Measurements from ENCODE around the gene TTC6.

TTC6 gene

GRCh38 chr14:37591311-37591940 is 4.0 kb upstream of the TTC6 start:
- no peak for DNase-seq (ENCODE audit: insufficient read length, low spot score)
- FAIRE-seq = no peak
- no peak for TF ChIP-seq POLR2AphosphoS5 (IDR thresholded peaks at IDR 0.05; ENCODE audit: low read depth, low read length)

GRCh38 chr14:37591941-37592481 is 3.4 kb upstream of the TTC6 start:
- FAIRE-seq = no peak
- TF ChIP-seq TAF1 (IDR thresholded peaks at IDR 0.05; ENCODE audit: low read depth, low read length) (no peak), POLR2AphosphoS5 (IDR thresholded peaks at IDR 0.05; ENCODE audit: low read depth, low read length) (no peak), POU2F2 (IDR thresholded peaks at IDR 0.05; ENCODE audit: low read depth, low read length) (no peak), POLR2A (IDR thresholded peaks at IDR 0.05; ENCODE audit: low read depth, low read length) (no peak), SPI1 (IDR thresholded peaks at IDR 0.05; ENCODE audit: low read depth, low read length) (no peak), PAX5 (IDR thresholded peaks at IDR 0.05; ENCODE audit: insufficient read depth, low read length, severe bottlenecking) (no peak)
- no peak for DNase-seq (ENCODE audit: insufficient read length, low spot score)

- FAIRE-seq = no peak
- TF ChIP-seq TAF1 (IDR thresholded peaks at IDR 0.05; ENCODE audit: low read depth, low read length) = no peak
- no peak for TF ChIP-seq POU2F2 (IDR thresholded peaks at IDR 0.05; ENCODE audit: low read depth, low read length)
- no peak for DNase-seq (ENCODE audit: insufficient read length, low spot score)
Measured at GRCh38 chr14:37592482-37593408, 2.7 kb upstream of the TTC6 start.

- FAIRE-seq = no peak
- no peak for DNase-seq (ENCODE audit: insufficient read length, low spot score)
- no peak for TF ChIP-seq POLR2A (IDR thresholded peaks at IDR 0.05; ENCODE audit: low read depth, low read length)
- no peak for TF ChIP-seq TAF1 (IDR thresholded peaks at IDR 0.05; ENCODE audit: low read depth, low read length)
- TF ChIP-seq POU2F2 (IDR thresholded peaks at IDR 0.05; ENCODE audit: low read depth, low read length) = no peak
- no peak for TF ChIP-seq POLR2AphosphoS5 (IDR thresholded peaks at IDR 0.05; ENCODE audit: low read depth, low read length)
- no peak for TF ChIP-seq PAX5 (IDR thresholded peaks at IDR 0.05; ENCODE audit: insufficient read depth, low read length, severe bottlenecking)
- TF ChIP-seq SPI1 (IDR thresholded peaks at IDR 0.05; ENCODE audit: low read depth, low read length) = no peak
Measured at GRCh38 chr14:37593511-37594237, 1.8 kb upstream of the TTC6 start.

GRCh38 chr14:37594238-37594970 is 1.0 kb upstream of the TTC6 start:
- TF ChIP-seq SPI1 (IDR thresholded peaks at IDR 0.05; ENCODE audit: low read depth, low read length) = no peak
- no peak for TF ChIP-seq POU2F2 (IDR thresholded peaks at IDR 0.05; ENCODE audit: low read depth, low read length)
- no peak for TF ChIP-seq POLR2A (IDR thresholded peaks at IDR 0.05; ENCODE audit: low read depth, low read length)
- no peak for TF ChIP-seq PAX5 (IDR thresholded peaks at IDR 0.05; ENCODE audit: insufficient read depth, low read length, severe bottlenecking)
- no peak for TF ChIP-seq POLR2AphosphoS5 (IDR thresholded peaks at IDR 0.05; ENCODE audit: low read depth, low read length)
- TF ChIP-seq TAF1 (IDR thresholded peaks at IDR 0.05; ENCODE audit: low read depth, low read length) = no peak
- no peak for FAIRE-seq
- DNase-seq (ENCODE audit: insufficient read length, low spot score) = no peak

GRCh38 chr14:37595809-37596621 is 586 bp downstream of the TTC6 start:
- DNase-seq (ENCODE audit: insufficient read length, low spot score) (no peak), FAIRE-seq (no peak)
- no peak for TF ChIP-seq PAX5 (IDR thresholded peaks at IDR 0.05; ENCODE audit: insufficient read depth, low read length, severe bottlenecking)
- TF ChIP-seq POLR2A (IDR thresholded peaks at IDR 0.05; ENCODE audit: low read depth, low read length) = no peak
- no peak for TF ChIP-seq POLR2AphosphoS5 (IDR thresholded peaks at IDR 0.05; ENCODE audit: low read depth, low read length)
- TF ChIP-seq POU2F2 (IDR thresholded peaks at IDR 0.05; ENCODE audit: low read depth, low read length) = no peak
- TF ChIP-seq TAF1 (IDR thresholded peaks at IDR 0.05; ENCODE audit: low read depth, low read length) = no peak
- no peak for TF ChIP-seq SPI1 (IDR thresholded peaks at IDR 0.05; ENCODE audit: low read depth, low read length)

DNA sequence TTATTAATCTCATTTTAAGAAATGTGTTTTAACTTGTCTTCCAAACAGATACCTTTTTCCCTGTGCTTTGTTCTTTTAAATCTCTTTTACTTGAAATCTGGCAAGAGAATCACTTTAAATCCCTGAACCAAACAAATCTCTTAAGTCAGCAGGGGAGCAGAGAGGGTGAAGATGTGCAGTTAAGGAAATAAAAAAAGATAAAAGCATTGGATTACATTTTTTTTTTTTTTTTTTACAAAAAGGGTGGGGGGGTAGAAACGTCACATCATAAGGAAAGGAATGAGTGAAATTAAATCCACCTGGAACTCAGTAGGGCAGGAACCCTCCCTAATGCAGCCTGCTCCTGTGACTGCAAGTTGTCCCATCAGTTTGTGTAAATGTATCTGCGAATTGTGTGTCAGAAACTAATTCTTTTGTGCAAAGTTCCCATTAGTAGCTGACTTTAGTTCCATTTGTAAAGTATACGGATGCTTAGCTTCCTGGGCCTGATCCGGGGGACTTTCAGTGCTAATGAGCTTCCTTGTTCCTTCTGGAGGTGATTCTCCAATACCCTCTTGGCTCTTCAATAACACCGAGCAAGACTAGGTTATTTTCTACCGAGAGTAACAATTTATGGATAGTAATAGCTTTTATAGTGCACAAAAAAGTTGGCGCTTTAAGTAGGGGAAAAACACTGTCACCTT is 1.5 kb downstream of the TTC6 start:
- no peak for FAIRE-seq
- no peak for TF ChIP-seq POLR2AphosphoS5 (IDR thresholded peaks at IDR 0.05; ENCODE audit: low read depth, low read length)
- no peak for TF ChIP-seq POU2F2 (IDR thresholded peaks at IDR 0.05; ENCODE audit: low read depth, low read length)
- no peak for TF ChIP-seq TAF1 (IDR thresholded peaks at IDR 0.05; ENCODE audit: low read depth, low read length)
- no peak for TF ChIP-seq PAX5 (IDR thresholded peaks at IDR 0.05; ENCODE audit: insufficient read depth, low read length, severe bottlenecking)
- no peak for TF ChIP-seq SPI1 (IDR thresholded peaks at IDR 0.05; ENCODE audit: low read depth, low read length)
- TF ChIP-seq POLR2A (IDR thresholded peaks at IDR 0.05; ENCODE audit: low read depth, low read length) = no peak
- DNase-seq (ENCODE audit: insufficient read length, low spot score) = no peak

DNA sequence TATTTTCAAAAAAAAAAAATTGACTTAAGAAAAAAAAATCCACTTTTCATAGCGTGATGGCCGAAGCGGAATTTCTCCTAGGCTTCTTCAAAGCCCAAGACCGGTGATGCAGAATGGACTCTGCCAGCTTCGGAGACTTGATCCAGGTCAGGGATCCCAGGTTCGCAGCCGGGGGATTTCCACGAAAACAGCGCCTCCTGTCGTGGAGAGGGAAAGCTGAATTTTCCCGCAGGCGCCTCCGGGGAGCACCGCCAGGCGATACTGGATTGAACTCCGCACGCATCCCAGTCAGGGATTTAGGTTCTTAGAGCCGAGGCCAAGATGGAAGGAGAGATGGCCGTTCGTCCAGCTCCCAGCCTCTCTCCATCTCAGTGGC is 2.1 kb downstream of the TTC6 start:
- FAIRE-seq (no peak), DNase-seq (ENCODE audit: insufficient read length, low spot score) (no peak)
- TF ChIP-seq POLR2A (IDR thresholded peaks at IDR 0.05; ENCODE audit: low read depth, low read length) (no peak), TAF1 (IDR thresholded peaks at IDR 0.05; ENCODE audit: low read depth, low read length) (no peak), PAX5 (IDR thresholded peaks at IDR 0.05; ENCODE audit: insufficient read depth, low read length, severe bottlenecking) (no peak), POLR2AphosphoS5 (IDR thresholded peaks at IDR 0.05; ENCODE audit: low read depth, low read length) (no peak), POU2F2 (IDR thresholded peaks at IDR 0.05; ENCODE audit: low read depth, low read length) (no peak), SPI1 (IDR thresholded peaks at IDR 0.05; ENCODE audit: low read depth, low read length) (no peak)
